SKM-1 treated with dmso at 0.1 percent for 144 hours (cell line): ENCODE results near the gene SHOC2.

ENCODE experiments used
- DNase-seq: peaks from one replicate; lab custom pipeline; 2025; ENCODE audit not compliant: unreplicated experiment; lab: John Stamatoyannopoulos, UW

The SHOC2 gene

GRCh38 chr10:111039522-111039921 lies 120.1 kb downstream of the SHOC2 start:
- DNase-seq = no peak

DNA sequence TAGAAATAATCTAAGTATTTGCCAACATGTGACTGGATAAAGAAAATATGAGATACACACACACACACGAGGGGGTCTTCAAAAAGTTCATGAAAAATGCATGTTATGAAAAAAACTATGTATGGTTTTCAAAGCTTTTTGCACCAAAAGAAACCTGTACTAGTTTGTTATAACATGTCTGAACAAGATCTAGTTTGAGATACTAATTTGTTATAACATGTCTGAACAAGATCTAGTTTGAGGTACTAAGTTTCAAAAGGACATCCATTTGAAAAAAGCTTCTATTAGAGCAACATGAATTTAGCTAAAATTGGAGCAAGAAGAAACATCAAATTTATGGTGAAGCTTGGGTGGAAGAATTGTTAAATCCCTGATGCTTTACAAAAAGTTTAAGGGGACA lies 137.6 kb downstream of the SHOC2 start:
- DNase-seq = no peak
